Measurements from ENCODE around the gene SEZ6L. TPM values are rescaled to one million over a fixed set of nuclear protein-coding genes. Genes with fewer than 3 reads are reported as not detected.

Gene SEZ6L
- total RNA-seq, 1 experiment from 2014 or later = not detected

DNA sequence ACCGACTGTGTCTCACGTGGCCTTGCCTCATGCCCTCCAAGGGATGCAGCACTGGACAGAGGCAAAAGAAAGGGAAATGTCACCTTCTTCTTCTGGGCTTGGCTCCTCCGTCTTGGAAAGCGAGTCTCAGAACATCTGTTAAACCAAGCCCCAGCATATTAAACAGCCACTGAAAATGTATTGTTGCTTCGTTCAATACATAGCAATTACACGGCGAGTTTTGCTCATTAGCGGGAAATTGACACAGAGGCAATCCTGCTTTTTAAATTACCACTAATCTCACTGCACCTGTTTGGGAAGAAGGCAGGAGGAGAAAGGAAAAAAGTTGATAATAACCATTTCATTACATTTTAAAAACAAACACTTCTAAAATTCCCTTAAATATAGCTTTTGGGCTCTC, 72.1 kb downstream of the SEZ6L start:
- DNase-seq (ENCODE audit: low spot score) = no peak

DNA sequence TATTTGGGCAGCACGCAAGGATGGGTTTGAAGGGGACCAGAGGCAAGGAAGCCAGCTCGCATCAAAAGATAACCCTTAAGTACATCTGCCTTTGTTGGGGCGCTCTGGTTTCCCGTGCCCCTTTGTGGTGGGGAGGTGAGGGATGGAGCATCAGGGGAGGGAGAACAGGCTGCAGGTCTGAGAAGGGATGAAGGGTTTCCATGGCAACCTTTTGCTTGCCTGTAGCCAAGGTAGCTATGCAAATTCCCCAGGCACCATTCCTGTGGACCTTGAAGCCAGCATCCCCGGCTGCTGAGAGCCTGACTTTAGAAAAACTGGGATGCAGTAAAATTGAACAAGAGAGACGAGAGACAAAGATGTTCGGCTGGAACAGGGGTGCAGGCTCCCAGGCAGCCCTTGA, 75.7 kb downstream of the SEZ6L start:
- no peak for DNase-seq (ENCODE audit: low spot score)

DNA sequence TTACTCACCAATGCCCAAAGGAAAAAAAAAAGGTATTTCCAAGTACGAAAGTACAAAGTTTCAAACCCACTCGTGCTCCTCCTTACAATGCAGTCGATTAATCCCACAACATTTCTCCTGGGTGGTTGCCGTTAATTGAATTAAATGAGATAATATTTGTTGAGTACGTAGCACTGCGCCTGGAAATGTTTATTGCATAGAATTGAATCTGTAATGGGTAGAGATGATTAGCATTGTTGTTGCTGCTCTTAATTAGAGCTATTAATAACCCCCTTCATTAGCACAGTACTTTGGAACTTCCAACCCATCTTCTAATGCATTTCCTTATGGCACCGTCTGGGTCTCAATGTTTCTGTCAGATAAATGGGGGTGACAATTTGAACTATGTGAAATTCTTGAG, 77.3 kb downstream of the SEZ6L start:
- no peak for DNase-seq (ENCODE audit: low spot score)

DNA sequence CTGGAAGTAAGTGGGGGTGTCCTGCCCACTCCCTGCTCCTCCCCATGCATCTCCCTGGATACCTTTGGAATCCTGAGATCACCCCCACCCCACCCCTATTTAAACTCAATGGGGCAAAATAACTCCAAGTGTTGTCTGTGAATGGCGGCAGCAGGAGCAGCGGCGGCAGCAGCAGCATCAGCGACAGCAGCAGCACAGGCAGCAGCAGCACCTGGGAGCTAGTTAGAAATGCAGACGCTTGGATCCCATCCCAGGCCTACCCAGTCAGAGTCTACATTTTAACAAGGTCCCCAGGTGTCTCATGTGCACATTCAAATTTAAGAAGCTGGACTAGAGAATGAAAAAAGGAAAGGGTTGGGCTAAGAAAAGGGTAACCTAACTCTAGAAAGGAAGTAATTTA, 82.6 kb downstream of the SEZ6L start:
- DNase-seq (ENCODE audit: low spot score) = no peak

DNA sequence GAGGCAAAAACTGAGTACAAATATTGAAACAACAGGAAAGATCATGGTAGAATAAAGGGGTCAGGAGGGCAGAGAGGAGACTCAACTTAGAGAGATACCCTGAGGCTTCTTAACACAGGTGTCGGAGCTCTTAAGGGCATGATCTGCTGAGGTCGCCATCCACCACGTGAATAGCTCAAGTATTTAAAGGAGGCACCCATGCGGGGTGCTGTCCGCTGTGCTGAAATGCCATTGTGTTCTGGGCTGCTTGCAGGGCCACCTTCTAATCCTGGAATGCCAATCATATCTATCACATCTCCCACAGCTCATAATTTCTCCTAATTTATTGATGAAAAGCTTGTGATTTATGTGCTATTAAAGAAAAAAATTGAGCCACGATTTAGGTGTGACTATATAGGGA, 90.2 kb downstream of the SEZ6L start:
- DNase-seq (ENCODE audit: low spot score) = peak; percentile 25

DNA sequence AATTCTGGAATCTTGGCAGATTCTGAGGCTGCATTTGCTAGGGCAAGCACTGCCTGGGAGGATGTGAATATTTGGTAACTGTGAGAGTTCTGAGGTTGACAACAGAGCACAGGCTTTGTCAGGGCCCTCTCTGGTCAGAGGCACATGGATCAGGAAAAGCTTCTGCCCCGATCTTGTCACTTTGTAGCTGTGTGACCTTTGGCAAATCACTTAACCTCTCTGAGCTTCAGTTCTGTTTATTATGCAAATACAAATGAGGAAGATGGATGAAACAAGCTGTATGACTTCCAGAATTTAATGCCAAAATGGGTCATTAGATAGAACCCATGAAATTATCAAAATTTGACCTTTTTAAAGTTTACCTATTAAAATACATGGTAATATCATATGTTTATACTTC, 94.9 kb downstream of the SEZ6L start:
- DNase-seq (ENCODE audit: low spot score) = no peak

DNA sequence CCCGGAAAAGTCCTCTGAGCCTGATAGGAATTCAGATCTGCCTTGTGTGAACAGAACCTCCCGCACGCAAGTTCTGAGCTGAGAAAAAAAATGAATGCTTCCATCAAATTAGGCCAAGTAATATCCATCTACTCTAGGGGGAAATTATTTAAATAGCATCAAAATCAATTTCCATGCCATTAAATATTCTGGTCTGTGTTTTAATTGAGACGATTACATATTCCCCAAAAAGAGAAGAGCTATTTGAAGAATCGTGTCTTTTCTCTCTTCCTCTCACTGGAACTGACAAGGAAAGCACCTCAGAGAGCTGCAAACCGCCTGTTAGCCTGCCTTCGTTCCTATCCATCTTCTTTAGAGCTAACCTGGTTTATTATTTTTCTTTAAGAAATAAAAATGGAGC, 96.0 kb downstream of the SEZ6L start:
- DNase-seq (ENCODE audit: low spot score) = no peak

DNA sequence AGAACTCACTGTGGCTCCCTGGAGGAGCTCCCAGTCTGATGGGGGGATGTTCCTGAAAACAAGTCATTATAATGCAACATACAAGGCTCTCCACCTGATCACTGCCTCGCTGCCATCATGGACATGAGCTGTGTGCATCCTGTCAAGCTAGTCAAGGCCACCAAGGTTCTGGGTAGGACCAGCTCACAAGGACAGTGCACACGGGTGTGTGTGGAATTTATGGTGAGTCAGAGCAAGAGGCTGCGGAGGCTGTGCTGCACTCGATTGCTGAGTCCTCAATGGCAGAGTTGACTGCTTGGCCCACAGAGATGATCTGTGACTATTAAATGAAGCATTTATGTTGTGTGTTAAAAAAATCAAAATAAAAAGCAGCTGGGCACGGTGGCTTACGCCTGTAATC, 96.6 kb downstream of the SEZ6L start:
- no peak for DNase-seq (ENCODE audit: low spot score)

DNA sequence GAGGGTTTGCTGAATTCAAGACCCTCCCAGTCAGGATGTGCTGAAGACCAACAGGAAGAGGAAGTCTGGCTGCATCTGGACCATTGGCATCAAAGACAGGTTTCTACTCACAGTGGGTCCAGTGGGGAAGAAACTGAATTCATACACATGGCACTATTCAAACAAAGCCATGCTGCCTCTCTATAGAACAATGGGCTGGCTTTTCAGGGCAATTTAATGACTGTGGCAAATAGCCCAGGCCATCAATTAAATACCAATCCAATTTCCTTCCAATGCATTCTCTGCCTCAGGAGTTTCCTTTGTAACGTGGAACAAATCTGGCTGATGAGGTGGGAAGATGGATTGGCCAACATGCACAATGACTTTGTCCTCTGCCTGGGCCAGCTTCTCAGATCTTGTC, 98.6 kb downstream of the SEZ6L start:
- DNase-seq (ENCODE audit: low spot score) = no peak

DNA sequence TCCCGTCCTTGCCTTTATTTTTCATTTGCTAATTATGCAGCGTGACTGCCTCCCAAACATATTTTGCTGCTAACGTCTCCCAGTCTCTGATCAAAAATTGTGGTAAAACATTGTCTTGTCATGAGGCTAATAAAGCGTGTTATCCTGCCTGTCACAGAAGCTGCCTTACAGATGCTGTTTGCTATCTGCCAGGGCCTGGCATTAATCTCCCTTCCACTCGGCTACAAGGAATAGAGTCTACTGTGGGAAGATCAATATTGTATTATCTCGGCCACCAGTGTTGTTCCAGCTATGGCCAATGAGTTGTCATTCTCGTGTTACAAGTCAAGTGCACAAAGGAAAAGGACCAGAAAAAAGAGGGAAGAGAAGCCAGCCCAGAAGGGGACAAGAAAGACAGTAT, 100.3 kb downstream of the SEZ6L start:
- no peak for DNase-seq (ENCODE audit: low spot score)

DNA sequence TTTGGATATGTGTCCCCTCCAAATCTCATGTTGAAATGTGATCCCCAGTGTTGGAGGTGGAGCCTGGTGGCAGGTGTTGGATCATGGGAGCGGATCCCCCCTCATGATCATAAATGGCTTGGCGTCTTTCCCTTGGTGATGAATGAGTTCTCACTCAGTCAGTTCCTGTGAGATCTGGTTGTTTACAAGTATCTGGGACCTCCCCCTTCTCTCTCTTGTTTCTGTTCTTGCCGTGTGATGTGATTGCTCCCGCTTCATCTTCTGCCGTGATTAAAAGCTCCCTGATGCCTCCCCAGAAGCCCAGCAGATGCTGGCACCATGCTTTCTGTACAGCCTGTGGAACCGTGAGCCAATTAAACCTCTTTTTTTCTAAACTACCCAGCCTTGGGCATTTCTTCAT, 102.2 kb downstream of the SEZ6L start:
- no peak for DNase-seq (ENCODE audit: low spot score)

DNA sequence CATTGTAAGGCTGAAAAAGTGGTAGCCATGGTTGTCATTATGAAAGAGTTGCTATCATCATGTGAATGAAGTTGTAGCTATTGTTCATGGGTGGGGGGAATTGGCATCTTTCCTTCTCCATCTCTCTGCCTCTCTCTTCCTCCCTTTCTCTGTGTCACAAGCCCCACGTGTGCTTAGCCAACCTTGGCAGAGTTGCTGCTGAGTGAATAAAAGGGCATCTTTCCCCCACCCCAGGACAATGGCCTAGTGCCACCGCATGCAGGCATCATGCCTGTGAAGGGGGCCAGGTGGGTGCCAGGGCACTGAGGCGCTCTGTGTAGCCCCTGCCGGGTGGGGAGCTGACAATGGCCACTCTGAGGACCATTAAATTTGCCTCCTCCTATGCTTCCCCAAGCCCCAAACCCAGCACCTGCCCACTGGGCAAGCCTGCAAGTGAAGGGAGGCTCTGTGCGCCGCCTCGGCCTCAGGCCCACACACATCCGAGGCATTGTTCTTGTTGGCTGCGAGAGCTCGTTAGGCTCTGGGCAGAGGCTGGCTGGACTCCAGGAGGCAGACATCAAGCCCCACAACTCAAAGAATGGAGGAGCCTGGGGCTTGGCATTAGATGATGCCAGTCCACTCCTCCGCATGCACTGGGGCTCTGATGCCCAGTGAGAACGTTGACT, 103.9 kb downstream of the SEZ6L start:
- DNase-seq (ENCODE audit: low spot score) = no peak

DNA sequence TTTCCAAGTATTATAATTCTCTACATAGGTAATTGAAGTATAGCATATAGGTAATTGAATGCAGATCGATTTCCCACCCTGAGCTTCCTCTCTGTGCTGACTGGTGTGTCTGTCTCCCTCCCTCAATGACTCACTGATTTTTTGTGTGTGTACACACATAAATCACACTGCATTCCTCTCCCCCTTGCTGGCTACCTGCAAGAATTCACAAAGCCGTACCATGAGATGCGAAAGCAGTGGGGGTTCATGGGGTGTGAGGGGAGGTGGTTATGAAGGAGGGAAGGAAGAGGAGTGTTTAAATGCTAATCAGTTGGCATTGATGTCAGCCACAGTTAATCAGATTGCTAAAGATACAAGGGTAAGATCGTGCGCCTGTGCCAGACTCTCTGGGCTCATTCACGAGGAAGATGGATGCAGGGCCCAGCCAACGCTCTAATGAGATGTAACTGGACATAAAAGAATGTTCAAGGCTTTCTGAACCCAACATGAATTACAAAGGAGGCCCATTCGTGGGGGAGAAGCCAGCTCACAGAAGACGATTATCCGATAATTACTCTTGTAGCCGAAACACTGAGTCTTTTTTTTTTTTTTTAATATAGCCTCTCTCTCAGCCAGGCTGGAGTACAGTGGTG, 107.4 kb downstream of the SEZ6L start:
- no peak for DNase-seq (ENCODE audit: low spot score)

DNA sequence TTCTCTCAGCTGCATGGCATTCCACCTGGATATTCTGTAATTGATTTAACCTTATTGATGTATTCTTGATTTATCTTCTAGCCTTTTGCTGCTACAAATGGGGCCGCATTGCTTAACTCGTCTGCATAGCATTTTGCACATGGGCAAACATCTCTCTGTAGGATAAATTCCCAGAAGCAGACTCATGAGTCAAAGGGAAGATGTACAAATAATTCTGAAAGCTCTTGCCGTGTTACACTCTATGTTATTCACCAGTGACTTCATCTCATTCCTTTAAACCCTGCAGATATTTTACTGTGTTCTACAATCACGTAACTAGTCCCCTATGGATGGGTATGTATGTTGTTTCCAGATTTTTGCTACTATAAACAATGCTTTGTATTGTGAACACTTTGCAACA, 112.7 kb downstream of the SEZ6L start:
- DNase-seq (ENCODE audit: low spot score) = no peak

DNA sequence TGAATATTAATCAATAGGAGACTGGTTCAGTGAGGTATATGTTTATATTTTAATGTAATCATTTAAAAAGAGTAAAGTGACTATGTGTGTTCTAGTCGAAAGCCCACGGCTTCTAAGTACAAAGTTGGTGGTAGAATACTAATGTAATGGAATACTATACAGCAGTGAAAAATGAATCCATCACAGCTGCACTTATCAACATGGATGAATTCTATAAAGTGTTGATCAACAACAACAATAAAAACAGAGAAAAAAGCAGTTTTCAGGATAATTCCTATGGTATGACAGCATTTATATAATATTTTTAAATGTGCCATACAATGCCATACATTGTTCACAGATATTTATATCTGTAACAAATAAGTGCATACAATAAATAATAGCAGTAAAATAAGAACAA, 114.1 kb downstream of the SEZ6L start:
- no peak for DNase-seq (ENCODE audit: low spot score)

DNA sequence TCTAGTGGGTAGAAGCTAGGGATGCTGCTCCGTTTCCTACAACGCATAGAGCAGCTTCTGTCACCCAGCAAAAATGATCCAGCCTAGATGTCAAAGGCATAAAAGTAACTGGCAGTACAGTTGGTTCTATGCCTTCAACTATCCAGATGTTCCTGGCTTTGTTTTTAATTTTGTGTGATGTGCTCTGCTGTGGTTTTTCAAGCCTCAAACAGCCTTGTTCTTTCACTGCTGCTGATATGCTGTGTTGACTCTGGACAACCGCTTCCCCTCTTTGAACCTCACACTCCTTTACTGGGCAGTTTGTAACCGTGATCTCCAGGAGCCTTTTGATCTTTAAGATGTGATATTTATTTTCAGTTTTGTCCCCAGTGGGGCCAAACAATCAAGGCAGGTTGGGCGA, 116.4 kb downstream of the SEZ6L start:
- DNase-seq (ENCODE audit: low spot score) = no peak

DNA sequence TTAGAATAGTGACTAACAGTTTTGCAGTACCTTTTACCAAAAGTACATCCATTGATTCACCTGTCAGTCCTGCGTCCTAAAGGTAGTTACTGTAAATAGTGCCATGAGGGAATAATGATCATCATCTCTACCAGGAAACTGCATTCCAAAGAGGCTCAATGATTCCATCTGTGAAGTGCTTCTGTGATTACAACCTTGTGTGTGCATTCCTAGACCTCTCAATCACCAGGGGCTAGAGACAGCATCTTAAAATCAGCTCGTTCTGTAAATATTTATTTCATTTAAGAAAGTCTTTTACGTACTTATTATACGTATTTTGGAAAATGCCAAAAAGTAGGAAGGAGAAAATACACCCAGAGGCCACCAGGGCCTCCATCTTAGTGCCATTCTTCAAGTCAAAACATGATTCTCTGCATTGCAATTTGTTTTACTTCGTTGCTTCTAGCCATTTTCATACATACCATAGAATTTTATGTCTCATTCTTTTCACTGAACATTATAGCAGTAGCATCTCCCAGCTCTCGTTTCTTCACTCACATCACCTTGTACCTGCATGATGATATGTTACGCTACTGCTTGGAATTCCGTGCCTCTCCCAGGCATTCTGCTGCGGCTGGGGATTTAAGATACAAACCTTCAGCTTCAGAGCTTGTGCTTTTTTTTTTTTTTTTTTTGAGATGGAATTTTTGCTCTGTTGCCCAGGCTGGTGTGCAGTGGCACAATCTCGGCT, 117.0 kb downstream of the SEZ6L start:
- no peak for DNase-seq (ENCODE audit: low spot score)

DNA sequence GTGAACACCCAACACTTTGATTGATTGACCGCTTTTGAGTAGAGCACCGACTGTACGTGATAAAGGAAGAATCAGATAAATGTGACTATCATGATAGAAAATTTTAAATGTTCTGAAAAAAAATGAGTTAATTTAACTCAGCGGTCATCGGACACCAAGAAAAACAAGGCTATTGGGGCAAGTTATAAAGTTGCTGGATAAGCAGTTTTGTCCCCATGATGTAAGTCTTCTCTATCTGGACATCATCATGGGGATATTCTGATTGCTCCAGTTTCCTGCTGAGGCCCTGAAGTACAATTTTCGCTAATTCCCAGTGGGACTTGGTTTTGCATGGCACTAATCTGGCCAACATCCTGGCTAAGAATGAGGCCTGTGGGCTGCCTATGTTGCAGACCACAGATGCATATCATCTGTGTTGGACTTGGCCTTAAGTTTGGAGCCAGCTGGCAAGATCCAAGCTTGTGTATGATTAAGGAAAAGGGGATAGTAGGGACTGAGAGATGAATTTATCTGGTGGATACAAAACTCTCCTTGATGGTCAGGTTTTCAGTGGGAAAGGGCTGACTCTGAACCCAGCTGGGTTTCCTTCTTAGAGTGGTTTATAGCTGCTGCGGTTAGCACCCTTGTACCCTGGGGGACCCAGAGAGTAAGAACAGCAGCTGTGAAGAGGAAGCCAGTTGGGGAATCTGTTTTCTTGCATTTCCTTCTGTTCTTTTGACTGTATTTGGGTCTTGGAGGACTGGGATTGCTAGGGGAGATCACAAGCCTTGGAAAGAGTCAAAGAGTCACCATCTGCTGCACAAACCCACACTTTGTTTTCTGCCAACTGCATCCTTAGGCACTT, 118.3 kb downstream of the SEZ6L start:
- DNase-seq (ENCODE audit: low spot score) = no peak

DNA sequence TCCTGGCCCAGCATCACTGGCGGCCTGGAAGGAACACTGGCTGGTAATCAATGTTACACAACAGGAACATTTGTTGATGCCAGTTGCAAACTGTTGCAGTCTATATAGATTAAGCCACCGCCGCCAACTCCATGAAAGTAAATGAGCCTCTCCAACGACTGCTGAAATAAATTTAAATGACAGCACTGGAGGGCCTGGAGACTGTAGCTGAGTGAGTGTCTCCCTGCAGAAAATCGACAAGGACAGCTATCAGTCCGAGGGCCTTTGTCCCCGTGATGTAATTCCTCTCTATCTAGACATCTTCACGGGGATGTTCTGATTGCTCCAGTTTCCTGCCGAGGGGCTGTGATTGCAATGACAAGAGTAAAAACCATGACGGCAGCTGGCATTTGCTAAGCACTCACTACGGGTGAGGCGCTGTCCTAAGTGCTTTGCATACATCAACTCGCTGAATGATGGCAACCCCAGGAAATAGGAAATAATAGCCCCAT, 120.4 kb downstream of the SEZ6L start:
- DNase-seq (ENCODE audit: low spot score) = no peak

DNA sequence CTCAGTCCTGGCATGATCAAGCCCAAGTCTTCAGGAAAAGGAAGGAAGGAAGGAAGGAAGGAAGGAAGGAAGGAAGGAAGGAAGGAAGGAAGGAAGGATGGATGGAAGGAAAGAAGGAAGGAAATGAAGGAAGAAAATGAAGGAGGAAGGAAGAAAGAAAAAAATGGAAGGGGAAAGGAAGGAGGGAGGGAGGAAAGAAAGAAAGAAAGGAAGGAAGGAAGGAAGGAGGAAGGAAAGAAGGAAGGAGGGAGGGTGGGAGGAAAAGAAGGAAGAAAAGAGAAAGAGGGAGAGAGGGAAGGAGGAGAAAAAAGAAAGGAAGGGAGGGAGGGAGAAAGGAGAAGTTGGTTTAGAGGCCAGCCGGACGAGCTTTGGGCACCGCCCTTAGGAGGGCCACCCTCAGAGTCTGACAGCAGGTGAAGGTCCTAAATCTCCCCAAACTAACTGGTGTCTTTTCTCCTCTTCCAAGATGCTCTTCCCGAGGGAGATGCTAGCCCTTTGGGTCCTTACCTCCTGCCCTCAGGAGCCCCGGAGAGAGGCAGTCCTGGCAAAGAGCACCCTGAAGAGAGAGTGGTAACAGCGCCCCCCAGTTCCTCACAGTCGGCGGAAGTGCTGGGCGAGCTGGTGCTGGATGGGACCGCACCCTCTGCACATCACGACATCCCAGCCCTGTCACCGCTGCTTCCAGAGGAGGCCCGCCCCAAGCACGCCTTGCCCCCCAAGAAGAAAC, 122.8 kb downstream of the SEZ6L start:
- no peak for DNase-seq (ENCODE audit: low spot score)

DNA sequence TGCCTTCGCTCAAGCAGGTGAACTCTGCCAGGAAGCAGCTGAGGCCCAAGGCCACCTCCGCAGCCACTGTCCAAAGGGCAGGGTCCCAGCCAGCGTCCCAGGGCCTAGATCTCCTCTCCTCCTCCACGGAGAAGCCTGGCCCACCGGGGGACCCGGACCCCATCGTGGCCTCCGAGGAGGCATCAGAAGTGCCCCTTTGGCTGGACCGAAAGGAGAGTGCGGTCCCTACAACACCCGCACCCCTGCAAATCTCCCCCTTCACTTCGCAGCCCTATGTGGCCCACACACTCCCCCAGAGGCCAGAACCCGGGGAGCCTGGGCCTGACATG, 123.4 kb downstream of the SEZ6L start:
- DNase-seq (ENCODE audit: low spot score) = no peak
